CD14-positive monocyte (primary cell): Measurements from ENCODE around the gene SHLD1. TPM values are rescaled to one million over a fixed set of nuclear protein-coding genes. Genes with fewer than 3 reads are reported as not detected.

Source experiments
- DNase-seq, 3 donors: peaks; one replicate each; pipeline ENCODE4 v3.0.0-alpha.2; 2011 to 2022
- H2AFZ ChIP-seq: 2 replicates; pipeline ENCODE4 v1.6.0; 2012; ENCODE audit warnings: mild to moderate bottlenecking, low read depth, low read length, inconsistent platforms; ENCODE audit not compliant: insufficient read depth, poor library complexity, severe bottlenecking
- H3K27ac ChIP-seq, 2 donors: 1 replicate in 1 of 2; 2 replicates in 1 of 2; pipeline ENCODE4 v1.5.1; 2012 to 2013; ENCODE audit warnings: low read length in 2 of 2, control low read depth in 1 of 2, inconsistent platforms in 1 of 2, low read depth in 1 of 2, mild to moderate bottlenecking in 1 of 2
- H3K27me3 ChIP-seq, 2 donors: one replicate each; pipeline versions ENCODE4 v1.6.0 to v1.6.1; 2011 to 2013; ENCODE audit warnings: low read length in 2 of 2; ENCODE audit not compliant: control insufficient read depth in 2 of 2, insufficient read depth in 2 of 2
- H3K36me3 ChIP-seq, 2 donors: replicated peaks in 1 of 2; 1 replicate in 1 of 2; 2 replicates in 1 of 2; pipeline versions ENCODE4 v1.5.1 to v1.6.1; 2012 to 2013; ENCODE audit warnings: low read length in 2 of 2, control low read depth in 1 of 2, inconsistent platforms in 1 of 2, mild to moderate bottlenecking in 1 of 2; ENCODE audit not compliant: insufficient read depth in 2 of 2, control insufficient read depth in 1 of 2
- H3K4me1 ChIP-seq, 2 donors: 1 replicate in 1 of 2; 2 replicates in 1 of 2; pipeline versions ENCODE4 v1.5.1 to v1.6.1; 2012 to 2013; ENCODE audit warnings: low read length in 2 of 2, control low read depth in 1 of 2, inconsistent platforms in 1 of 2, mild to moderate bottlenecking in 1 of 2, moderate library complexity in 1 of 2; ENCODE audit not compliant: insufficient read depth in 2 of 2, control insufficient read depth in 1 of 2
- H3K4me2 ChIP-seq: replicated peaks from 2 replicates; pipeline ENCODE3; 2012; ENCODE audit warnings: low read length, moderate library complexity, mild to moderate bottlenecking; ENCODE audit not compliant: poor library complexity, severe bottlenecking; ENCODE audit errors: extremely low read depth
- H3K4me3 ChIP-seq, 3 experiments: fragments of 200-600 bp in 1 of 3; sonication (generic) in 1 of 3; replicated peaks in 1 of 3; 1 replicate in 2 of 3; 2 replicates in 1 of 3; pipeline ENCODE4 v1.5.1; 2011 to 2013; ENCODE audit warnings: low read length in 3 of 3, mild to moderate bottlenecking in 3 of 3, control low read depth in 2 of 3, low read depth in 2 of 3, inconsistent platforms in 1 of 3, moderate library complexity in 1 of 3
- H3K79me2 ChIP-seq: 2 replicates; pipeline ENCODE4 v1.6.0; 2012; ENCODE audit warnings: mild to moderate bottlenecking, control low read depth, inconsistent platforms, low read length, moderate library complexity; ENCODE audit not compliant: insufficient read depth
- H3K9ac ChIP-seq: 2 replicates; pipeline ENCODE4 v1.6.0; 2017; ENCODE audit warnings: low read length, mild to moderate bottlenecking; ENCODE audit not compliant: insufficient read depth, poor library complexity, severe bottlenecking
- H3K9me3 ChIP-seq, 2 donors: replicated peaks in 1 of 2; 1 replicate in 1 of 2; 2 replicates in 1 of 2; pipeline versions ENCODE4 v1.5.1 to v1.6.1; 2012 to 2013; ENCODE audit warnings: low read length in 2 of 2, control low read depth in 1 of 2; ENCODE audit not compliant: control insufficient read depth in 1 of 2, insufficient read depth in 1 of 2
- H4K20me1 ChIP-seq: 2 replicates; pipeline ENCODE4 v1.6.0; 2012; ENCODE audit warnings: mild to moderate bottlenecking, low read length, control low read depth, moderate library complexity; ENCODE audit not compliant: insufficient read depth
- H3K27ac Mint-ChIP-seq, 7 donors: one replicate each; pipeline ENCODE4 v1.8.0; 2020; ENCODE audit warnings: mild to moderate bottlenecking in 7 of 7, mixed read lengths in 7 of 7, moderate library complexity in 6 of 7, inconsistent platforms in 2 of 7
- H3K27me3 Mint-ChIP-seq, 3 donors: one replicate each; pipeline ENCODE4 v1.8.0; 2021 to 2022; ENCODE audit warnings: low read depth in 3 of 3, mild to moderate bottlenecking in 3 of 3, mixed read lengths in 3 of 3, moderate library complexity in 3 of 3, inconsistent platforms in 1 of 3
- H3K36me3 Mint-ChIP-seq, 2 donors: one replicate each; pipeline ENCODE4 v1.8.0; 2020; ENCODE audit warnings: mixed read lengths in 2 of 2, inconsistent platforms in 1 of 2, mild to moderate bottlenecking in 1 of 2
- H3K4me1 Mint-ChIP-seq: one replicate; pipeline ENCODE4 v1.8.0; 2020; ENCODE audit warnings: mild to moderate bottlenecking, mixed read lengths
- H3K4me3 Mint-ChIP-seq, 2 donors: one replicate each; pipeline ENCODE4 v1.8.0; 2020; ENCODE audit warnings: mild to moderate bottlenecking in 2 of 2, mixed read lengths in 2 of 2, moderate library complexity in 1 of 2
- H3K9me3 Mint-ChIP-seq, 7 donors: one replicate each; pipeline ENCODE4 v1.8.0; 2020 to 2022; ENCODE audit warnings: mixed read lengths in 7 of 7, mild to moderate bottlenecking in 6 of 7, moderate library complexity in 6 of 7, inconsistent platforms in 2 of 7
- WGBS: methylation state at CpG from one replicate; pipeline ENCODE4 v1.1.5; 2013; ENCODE audit warnings: missing lambda C conversion rate; ENCODE audit not compliant: insufficient coverage; 5-methylcytosine and 5-hydroxymethylcytosine counted together
- intact Hi-C, 2 donors: fragments of 100-400 bp; cut with micrococcal nuclease; formaldehyde crosslinking; loops; one replicate each; pipeline versions ENCODE4 v1.15.0 to v1.15.1; 2023
- polyA plus RNA-seq, 3 donors: library from polyadenylated mRNA; depleted of rRNA in 1 of 3; unstranded in 2 of 3; stranded (reverse) in 1 of 3; fragments of 300-500 nt in 2 of 3; fragments of >200 nt in 1 of 3; fragmentation: Illumina TruSeq in 2 of 3; gene quantifications; 1 replicate in 2 of 3; 2 replicates in 1 of 3; pipeline ENCODE4 v1.2.3, GENCODE V29; 2012 to 2021
- TF ChIP-seq, protein P1 (sequence below): fragments of 200-600 bp; IDR thresholded peaks from one replicate; pipeline ENCODE4 v1.8.0; 2022; ENCODE audit warnings: antibody characterized with exemption, mild to moderate bottlenecking

Gene SHLD1
- polyA plus RNA-seq, 3 donors, result 8.3 to 12.7 (median 11.5) TPM

DNA sequence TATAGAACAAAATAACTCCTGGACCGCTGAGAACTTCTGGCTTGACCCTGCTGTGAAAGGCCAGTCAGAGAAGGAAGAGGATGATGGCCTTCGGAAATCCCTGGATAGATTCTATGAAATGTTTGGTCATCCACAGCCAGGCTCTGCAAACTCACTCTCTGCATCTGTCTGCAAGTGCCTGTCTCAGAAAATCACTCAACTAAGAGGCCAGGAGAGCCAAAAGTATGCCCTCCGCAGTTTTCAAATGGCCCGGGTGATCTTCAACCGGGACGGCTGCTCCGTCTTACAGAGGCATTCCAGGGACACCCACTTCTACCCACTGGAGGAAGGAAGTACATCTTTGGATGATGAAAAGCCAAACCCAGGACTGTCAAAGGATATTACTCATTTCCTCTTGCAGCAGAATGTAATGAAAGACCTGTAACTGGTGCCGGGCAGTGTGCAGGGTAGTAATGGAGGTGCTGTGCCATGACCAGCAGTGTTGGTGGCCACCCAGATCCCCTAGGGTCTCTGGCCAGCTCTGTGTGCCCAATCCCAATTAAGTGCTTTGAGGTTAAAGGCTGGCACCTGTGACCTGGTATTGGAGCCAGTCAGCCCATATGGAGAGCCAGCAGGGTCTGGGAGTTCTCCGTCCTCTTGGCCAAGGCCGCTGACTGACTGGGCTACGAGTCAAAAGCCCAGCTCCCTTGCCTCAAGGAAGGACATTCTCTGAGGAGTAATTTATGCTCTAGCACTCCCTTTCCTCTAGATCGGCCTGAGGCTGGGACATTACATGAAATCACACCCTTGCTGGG lies 113.0 kb downstream of the SHLD1 start:
- TF ChIP-seq, protein P1, sequence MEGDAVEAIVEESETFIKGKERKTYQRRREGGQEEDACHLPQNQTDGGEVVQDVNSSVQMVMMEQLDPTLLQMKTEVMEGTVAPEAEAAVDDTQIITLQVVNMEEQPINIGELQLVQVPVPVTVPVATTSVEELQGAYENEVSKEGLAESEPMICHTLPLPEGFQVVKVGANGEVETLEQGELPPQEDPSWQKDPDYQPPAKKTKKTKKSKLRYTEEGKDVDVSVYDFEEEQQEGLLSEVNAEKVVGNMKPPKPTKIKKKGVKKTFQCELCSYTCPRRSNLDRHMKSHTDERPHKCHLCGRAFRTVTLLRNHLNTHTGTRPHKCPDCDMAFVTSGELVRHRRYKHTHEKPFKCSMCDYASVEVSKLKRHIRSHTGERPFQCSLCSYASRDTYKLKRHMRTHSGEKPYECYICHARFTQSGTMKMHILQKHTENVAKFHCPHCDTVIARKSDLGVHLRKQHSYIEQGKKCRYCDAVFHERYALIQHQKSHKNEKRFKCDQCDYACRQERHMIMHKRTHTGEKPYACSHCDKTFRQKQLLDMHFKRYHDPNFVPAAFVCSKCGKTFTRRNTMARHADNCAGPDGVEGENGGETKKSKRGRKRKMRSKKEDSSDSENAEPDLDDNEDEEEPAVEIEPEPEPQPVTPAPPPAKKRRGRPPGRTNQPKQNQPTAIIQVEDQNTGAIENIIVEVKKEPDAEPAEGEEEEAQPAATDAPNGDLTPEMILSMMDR, result no peak
- no peak overlapping the region for H3K9ac ChIP-seq
- peaks cover 0 to 4% (median 0%) of the 10 kb centered on the region in 3 donors for H3K27me3 Mint-ChIP-seq
- DNase-seq, result peak; percentile 62 to 87 (median 85)
- peak overlapping the region in 1 of 2 donors; percentile 70 for H3K27ac ChIP-seq
- H3K4me1 ChIP-seq, result peaks cover 36 to 38% of the 10 kb centered on the region in 2 donors
- H3K27ac Mint-ChIP-seq, result peak overlapping the region; percentile 29 to 93 (median 83)
- H3K36me3 ChIP-seq, result no peaks in the 10 kb centered on the region
- H3K79me2 ChIP-seq, result no peaks in the 10 kb centered on the region
- H4K20me1 ChIP-seq, result no peaks in the 10 kb centered on the region
- H3K4me3 Mint-ChIP-seq, result peak overlapping the region; percentile 53 to 91
- peak overlapping the region in 1 of 3 experiments; percentile 57 for H3K4me3 ChIP-seq
- intact Hi-C loops, result no loop called here
- H3K9me3 ChIP-seq, result no peaks in the 10 kb centered on the region
- peak overlapping the region; percentile 65 for H3K4me2 ChIP-seq
- H3K4me1 Mint-ChIP-seq, result peaks cover 51% of the 10 kb centered on the region
- WGBS, result 81% methylated on average over 3 of the region's 12 CpGs
- peaks cover 12 to 13% of the 10 kb centered on the region in 2 donors for H3K36me3 Mint-ChIP-seq
- H3K9me3 Mint-ChIP-seq, result no peaks in the 10 kb centered on the region
- no peaks in the 10 kb centered on the region for H3K27me3 ChIP-seq
- peak overlapping the region; percentile 5 for H2AFZ ChIP-seq

- no peaks in the 10 kb centered on the region for H3K27me3 ChIP-seq
- H4K20me1 ChIP-seq, result no peaks in the 10 kb centered on the region
- peaks cover 0 to 4% (median 0%) of the 10 kb centered on the region in 3 donors for H3K27me3 Mint-ChIP-seq
- no peak overlapping the region for H3K4me3 Mint-ChIP-seq
- no peaks in the 10 kb centered on the region for H3K79me2 ChIP-seq
- H3K9me3 Mint-ChIP-seq, result no peaks in the 10 kb centered on the region
- peak overlapping the region in 4 of 7 donors; percentile 7 to 91 (median 70) for H3K27ac Mint-ChIP-seq
- peaks cover 49% of the 10 kb centered on the region for H3K4me1 Mint-ChIP-seq
- H3K4me1 ChIP-seq, result peaks cover 36 to 38% of the 10 kb centered on the region in 2 donors
- H3K4me2 ChIP-seq, result no peak overlapping the region
- no peak overlapping the region for H3K27ac ChIP-seq
- no peak overlapping the region for H3K9ac ChIP-seq
- no peak overlapping the region for H2AFZ ChIP-seq
- H3K4me3 ChIP-seq, result no peak overlapping the region
- TF ChIP-seq, protein P1, result no peak
- H3K36me3 Mint-ChIP-seq, result peaks cover 12 to 13% of the 10 kb centered on the region in 2 donors
- 95% methylated on average over 5 of the region's 6 CpGs for WGBS
- intact Hi-C loops, result no loop called here
- no peaks in the 10 kb centered on the region for H3K36me3 ChIP-seq
- no peak for DNase-seq
- no peaks in the 10 kb centered on the region for H3K9me3 ChIP-seq
Measured at GRCh38 chr20:5864428-5864827, 114.2 kb downstream of the SHLD1 start.
